Right renal pelvis (tissue), 4 donors: ENCODE measurements around the gene BNIP3. TPM values are rescaled to one million over a fixed set of nuclear protein-coding genes. Genes with fewer than 3 reads are reported as not detected.

Experiments used
- DNase-seq, 4 donors: peaks; one replicate each; pipeline ENCODE4 v3.0.0-alpha.2; 2013; ENCODE audit warnings: low read depth in 4 of 4, low spot score in 3 of 4, missing footprints in 1 of 4
- polyA plus RNA-seq, 4 donors: library from polyadenylated mRNA; unstranded; fragments of 120-200 nt; gene quantifications; one replicate each; pipeline ENCODE4 v1.2.1, GENCODE V29; 2013; ENCODE audit not compliant: insufficient read length in 4 of 4

BNIP3 gene
- polyA plus RNA-seq, 4 donors, result 73.8 to 88.3 (median 79.0) TPM

DNA sequence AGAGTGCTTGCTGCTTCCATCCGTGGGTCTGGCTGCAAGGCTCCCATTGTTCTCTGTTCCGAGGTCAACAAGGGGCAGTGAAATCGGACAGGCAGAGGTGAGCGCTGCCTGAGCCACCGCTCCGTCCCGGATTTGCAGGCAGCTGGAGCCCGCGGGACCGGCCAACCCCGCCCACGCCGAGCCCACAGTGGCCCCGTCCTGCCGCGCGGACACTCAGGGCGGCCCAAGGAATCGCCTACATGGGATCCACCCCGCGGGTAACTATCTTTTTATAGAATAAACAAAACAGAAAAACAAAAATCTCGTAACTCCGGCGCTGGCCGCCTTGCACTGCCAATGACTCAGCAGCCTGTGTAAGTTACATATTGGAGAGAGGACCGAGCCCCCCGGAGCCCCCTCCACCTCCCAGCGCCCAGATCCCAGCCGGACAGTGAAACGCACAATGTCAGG lies 1.9 kb downstream of the BNIP3 start:
- no peak for DNase-seq

DNA sequence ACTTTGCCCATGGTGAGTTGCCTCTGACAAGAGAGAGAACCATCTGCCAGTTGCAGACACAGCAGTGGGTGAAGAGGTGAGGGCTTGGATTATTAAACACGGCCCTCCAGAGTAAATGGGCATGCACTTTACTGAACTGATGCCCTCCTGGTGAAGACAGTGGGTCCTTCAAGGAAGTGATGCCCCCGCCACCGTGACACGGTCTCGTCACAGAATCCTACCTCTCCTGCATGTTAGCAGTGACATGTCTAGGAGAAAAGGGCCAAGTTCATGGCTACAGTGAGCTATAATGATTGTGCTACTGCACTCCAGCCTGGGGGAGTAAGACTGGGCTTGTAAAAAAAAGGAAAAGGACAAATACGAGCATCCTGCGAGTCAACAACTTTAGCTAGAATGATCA lies 2.4 kb downstream of the BNIP3 start:
- no peak for DNase-seq

DNA sequence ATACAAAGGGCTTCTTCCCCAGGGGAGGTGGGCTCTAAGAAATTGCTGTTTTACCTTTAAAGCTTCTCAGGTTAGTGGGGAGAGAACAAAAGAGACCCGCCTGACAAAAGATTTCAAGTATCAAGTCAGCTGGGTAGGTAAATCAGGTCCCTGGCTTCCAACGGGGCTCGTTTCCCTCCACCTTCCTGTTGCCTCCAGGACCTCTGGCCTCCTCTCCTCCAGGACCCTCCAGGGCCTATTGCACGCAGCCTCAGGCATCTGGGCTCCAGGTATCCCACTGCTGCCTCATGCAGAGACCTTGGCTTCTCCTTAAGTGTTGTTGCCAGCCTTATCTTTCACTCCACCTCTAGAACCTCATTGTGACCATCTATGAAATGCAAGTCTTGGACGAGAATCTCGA lies 2.9 kb downstream of the BNIP3 start:
- DNase-seq, result no peak

DNA sequence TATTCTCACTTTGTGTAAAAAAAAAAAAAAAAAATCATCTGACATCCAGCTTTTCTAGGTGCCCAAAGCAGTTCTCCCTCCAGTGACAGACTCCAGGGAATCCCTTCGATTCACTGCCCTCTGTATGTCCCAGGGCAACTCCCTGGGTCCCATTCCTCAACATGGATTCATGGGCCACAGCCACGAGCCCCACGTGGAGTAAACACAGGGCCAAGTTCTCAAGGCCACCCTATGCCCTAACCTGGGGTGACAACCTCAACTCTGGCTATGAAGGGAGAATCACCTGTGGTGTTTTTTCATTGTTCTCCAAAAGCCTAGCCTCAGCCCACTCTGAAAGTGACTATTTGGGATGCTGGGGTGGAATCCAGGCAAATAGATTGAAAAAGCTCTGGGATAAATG lies 3.4 kb downstream of the BNIP3 start:
- DNase-seq, result no peak

DNA sequence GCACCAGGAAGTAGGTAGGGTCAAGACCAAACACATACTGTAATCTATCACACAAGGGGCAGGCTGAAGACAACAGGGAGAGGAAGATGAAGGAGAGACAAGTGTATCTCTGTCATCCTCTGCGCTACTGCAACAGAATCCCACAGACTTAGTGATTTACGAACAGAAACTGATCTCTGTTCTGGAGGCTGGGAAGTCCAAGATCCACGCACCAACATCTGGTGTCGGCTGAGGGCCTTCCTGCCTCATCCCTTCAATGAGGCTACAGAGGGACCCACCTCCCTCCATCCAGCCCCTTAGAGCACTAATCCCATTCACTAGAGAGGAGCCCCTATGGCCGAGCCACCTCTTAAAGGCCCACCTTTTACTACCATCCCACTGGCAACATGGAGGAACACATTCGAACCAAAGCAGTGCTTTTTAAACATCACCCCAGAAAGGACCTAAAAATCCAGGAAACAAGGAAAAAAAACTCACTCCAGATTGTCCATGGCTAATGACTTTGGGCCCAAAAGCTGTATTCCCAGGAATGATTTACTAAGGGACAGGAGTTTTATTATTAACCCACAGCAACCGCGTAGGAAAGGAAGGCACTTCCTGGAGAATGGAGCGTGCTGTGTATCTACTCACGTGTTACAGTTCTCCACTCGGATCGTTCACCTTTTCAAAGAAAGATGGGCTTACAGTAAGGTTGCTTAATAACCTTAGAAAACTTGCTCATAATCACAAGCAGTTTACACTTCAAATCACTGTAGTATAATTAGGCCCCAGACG lies 4.2 kb downstream of the BNIP3 start:
- DNase-seq, result peak in 1 of 4 donors; percentile 39

DNA sequence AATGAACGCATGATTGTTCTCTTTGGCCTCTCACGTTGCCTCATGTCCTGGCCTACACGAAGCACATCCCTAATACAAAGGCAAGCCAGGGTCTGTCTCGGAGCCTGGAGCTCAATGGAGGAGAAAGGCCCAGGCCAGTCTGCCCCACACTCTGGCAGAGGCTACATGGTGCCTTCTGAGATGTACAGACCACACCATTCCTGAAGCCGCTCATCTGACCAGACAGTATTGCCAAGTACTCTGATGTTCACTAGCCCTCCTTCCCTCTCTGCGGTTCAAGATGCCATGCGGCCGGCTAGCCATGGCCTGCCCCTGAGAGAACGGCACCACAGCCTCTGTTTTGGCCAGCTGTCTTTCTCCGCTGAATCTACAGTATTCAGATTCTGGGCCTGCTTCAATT lies 5.9 kb downstream of the BNIP3 start:
- DNase-seq, result no peak

DNA sequence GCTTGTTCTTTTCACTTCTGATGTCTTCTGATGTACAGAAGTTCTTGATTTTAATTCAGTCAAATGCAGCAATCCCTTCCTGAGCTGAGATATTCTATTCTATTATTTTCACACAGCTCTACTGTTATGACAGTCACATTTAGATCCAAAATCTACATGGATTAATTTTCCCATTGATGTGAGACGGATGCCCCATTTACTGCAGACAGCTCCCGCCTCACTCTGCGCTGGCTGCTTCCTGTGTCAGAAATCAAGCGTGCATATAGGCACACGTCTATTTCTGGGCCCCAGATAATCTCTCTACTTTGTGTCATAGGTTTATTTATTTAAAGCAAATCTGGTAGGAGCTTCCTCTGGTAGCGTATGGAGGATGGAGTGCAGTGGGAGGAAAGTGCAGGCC lies 6.7 kb downstream of the BNIP3 start:
- DNase-seq, result no peak

DNA sequence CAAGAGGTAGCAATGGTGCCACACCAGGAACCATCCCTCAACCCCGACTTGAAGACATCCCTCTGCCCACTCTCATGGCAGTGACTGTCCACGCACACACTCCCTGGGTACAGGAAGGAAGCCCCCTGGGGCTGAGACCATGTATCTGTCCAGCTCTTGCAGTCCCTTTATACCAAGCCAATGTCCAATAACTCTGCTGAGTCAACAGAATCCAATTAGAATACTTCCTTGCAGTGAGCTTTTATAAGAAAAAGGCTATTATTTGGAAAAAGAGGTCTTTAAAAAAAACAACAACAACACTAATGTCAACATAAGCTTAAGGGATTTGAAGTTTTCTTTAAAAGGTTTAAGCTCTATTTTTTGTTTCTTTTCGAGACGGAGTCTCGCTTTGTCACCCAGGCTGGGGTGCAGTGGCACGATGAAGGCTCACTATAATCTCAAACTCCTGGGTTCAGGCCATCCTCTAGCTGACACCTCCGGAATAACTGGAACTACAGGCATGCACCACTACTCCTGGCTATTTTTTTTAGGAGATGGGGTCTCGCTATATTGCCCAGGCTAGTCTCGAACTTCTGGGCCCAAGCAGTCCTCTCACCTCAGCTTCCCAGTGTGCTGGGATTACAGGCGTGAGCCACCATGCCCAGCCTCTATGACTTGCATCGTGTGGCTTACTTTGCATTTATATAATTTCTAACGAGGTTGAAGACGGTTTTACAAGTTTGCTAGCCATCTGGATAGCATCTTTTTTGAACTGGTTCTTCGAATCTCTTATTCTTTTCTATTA lies 7.5 kb downstream of the BNIP3 start:
- DNase-seq, result no peak

DNA sequence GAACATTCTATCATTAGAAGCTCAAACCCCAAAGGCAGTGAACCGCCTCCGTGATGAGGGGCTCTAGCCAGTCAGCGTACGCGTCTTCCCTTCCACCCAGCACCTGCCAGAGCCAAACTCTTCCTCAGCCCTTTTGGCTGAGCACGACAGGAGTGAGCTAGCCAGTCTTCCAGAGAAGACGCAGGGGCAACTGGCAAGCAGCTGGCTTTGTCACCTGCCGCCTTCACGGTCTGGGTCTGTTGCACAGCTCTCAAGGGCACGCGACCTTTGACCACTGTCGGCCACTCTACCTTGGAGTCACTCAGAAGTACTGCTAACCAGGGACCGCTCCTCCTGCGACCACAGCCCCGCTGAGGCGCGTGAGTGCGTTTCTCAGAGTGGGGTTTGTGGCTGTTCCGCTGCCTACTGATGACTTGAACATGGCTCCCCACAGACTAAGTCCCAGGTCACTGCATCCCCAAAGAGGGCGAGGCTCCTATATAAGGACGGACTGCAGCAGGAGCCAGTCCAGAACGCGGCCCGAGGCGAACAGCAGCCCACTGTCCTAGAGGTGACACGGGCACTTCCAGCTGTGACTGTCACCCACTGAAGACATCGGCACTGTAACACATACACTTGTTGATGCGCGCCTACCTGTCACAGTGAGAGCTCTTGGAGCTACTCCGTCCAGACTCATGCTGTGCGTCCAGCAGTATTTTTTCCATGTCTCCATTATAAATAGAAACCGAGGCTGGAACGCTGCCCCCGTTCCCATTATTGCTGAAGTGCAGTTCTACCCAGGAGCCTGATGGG lies 8.4 kb downstream of the BNIP3 start:
- DNase-seq, result no peak

DNA sequence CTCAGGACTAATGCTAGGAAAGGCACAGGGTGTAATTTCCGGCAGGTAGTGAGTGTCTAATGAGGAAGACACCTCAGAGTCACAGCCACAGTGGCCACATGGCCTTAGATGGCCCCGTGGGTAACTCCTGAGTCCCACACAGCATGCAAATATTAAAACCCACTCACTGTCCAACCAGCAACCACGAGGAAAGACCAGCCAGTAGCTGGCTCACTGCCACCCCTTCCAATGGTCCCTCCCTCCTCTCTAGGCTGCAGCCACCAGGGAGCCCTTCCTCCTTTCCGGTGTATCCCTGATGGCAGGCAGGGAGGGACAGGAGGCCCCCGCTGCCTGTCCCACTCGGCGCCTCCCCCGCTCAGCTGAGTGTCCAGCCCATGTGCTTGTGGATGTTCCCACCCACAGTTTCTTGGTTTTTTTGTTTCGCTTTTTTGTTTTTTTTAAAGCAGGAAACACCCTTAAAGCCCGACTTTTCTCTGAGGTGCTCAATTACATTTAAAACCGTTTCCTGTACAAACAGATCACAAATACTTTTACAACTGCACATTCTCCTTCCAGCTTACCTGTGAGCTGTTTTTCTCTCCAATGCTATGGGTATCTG lies 9.2 kb downstream of the BNIP3 start:
- peak in 1 of 4 donors; percentile 42 for DNase-seq

DNA sequence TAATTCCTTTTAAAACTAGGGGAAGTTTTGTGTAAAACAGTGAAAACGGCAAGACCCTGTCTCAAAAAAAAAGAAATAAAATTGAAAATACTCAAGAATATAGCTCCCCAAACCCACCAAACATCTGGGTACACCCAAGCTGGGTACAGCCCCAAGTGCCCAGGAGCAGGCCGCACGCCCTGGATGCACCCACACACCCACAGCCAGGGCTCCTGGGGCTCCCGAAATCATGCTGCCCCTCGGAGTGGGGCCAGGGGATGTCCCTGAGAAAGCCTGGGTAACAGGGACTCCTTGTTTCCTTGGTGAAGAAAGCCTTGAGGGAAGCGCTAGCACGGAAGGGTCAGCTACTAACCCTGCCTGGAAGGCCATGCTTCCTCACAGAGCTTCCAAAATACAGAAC lies 10.1 kb downstream of the BNIP3 start:
- DNase-seq, result no peak

DNA sequence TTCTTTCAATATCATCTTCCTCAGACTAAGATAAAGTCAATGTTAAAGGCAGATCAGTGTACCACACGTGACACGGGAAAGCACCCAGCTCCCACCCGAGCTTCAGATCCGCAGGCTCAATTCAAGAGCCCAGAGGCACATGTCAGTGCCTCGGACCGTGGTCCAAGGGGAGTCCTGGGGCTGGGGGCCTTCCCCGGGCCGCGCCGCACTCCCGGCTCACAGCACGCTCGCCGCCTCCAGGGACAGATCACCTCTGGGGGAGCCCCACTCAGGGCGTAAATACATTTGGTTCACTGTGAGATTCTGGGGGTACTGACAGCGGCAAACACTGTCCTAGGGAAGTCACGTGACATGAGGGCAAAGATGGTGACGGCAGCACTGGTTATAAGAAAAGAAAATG lies 10.8 kb downstream of the BNIP3 start:
- no peak for DNase-seq

DNA sequence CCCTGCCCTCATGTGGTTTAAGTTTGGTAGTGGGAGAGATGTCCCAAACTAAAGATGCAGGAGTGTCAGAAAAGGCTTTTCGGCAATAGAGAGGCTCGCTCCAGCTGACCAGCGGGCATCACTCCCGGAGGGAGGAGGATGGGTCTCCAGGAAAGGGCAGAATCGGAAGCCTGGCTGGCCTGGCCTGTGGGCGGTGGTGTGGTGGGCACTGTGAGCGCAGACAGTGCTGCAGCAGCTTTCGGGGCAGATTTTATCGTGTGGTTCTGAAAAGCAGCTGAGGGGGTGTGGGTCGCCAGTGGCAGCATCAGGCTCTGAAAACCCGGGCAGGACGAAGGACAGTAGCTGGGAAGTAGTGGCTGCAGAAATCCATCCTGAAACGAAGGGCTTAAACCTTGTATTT lies 12.8 kb downstream of the BNIP3 start:
- no peak for DNase-seq

DNA sequence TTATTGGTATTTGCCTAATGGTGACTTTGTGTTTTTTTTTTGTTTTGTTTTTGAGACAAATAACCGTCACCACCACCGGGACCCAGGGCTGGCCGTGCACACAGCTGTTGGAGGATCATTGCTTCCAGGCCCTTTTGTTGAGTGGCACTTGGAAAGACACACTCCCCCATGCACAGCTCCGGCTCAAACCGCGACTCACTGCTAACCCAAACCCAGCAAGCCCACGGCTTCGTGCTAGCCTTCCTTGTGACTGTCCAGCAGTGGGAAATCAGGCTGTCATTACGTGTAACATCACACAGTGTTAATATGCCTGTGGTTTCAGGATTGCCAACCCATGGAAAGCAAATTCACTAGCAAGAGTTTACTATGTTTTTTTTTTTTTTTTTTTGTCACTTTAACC lies 17.4 kb downstream of the BNIP3 start:
- DNase-seq, result no peak

DNA sequence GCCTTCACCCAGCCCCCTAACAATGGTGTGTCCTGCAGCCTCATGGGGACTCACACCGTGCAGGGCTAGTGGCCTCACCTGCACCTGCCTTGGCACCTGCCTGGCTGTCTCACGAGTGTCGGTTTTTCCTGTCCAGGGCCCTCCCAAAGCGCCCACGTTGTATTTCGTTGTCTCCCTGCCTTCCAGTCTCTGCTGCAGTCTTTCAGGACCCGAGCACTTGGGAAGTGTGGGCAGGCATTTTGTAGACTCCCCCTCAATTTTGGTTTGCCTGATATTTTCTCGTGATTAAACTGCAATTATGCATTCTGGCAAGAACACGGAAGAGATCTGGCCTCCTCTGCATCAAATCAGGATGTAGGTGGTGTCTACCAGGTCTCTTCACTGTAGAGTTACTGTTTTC lies 17.9 kb downstream of the BNIP3 start:
- DNase-seq, result no peak

DNA sequence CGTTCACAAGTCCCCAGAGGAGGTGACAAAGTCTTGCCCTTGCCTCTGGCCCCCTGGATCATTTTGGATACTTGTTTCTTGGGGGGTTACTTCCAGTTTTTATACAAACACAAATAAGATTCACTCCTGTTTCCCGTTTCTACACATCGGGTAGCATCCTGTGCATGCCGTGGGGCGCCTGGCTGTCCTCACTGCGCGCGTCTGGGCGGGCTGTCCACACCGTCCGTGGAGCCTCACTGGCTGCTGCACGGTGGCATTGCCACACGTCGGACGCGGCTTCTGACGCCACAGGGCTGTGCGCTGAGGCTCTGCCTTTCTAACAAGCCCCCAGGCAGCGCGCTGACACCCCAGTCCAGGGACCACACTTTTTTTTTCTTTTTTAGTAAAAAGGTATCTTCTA lies 18.4 kb downstream of the BNIP3 start:
- no peak for DNase-seq

DNA sequence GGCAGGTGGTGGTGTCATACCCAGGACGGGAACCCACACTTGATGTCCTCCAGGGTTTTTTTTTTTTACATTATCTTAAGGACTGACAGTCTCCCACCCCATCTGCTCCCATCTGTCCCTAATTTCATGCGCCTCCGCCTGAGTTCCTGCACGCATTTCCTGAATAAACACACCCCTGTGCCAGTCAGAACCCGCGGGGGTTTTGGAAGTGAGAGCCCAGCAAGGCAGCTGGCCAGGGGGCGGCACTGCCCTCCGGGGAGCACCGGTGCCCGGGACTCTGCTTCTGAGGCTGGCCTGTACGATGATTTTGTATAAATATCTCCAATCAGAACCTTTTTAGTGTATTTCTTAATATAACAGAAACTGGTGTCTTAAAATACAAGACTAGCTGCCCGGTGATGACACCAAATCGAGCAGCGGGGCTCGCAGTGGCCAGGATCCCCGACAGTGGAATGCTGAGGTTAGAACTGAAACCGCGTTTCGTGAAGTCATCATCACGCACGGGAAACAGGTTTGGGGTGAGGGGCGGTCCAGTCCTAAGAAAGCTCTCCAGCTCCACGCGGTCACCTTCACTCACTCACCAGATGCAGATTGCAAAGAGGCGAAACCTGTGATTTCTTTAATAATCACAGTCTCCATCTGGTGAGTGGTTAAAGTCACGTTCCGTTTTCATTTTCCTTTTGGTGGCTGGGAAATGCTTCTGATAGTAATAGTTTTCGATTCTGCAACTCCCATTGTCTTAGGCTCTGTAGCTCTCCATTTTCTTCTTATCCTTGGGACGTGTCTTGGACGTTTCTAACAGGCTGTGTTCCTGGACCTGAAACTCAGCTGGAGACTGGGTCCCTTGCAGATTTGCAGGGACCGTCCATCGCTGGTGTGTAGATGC lies 19.7 kb downstream of the BNIP3 start:
- DNase-seq, result no peak

DNA sequence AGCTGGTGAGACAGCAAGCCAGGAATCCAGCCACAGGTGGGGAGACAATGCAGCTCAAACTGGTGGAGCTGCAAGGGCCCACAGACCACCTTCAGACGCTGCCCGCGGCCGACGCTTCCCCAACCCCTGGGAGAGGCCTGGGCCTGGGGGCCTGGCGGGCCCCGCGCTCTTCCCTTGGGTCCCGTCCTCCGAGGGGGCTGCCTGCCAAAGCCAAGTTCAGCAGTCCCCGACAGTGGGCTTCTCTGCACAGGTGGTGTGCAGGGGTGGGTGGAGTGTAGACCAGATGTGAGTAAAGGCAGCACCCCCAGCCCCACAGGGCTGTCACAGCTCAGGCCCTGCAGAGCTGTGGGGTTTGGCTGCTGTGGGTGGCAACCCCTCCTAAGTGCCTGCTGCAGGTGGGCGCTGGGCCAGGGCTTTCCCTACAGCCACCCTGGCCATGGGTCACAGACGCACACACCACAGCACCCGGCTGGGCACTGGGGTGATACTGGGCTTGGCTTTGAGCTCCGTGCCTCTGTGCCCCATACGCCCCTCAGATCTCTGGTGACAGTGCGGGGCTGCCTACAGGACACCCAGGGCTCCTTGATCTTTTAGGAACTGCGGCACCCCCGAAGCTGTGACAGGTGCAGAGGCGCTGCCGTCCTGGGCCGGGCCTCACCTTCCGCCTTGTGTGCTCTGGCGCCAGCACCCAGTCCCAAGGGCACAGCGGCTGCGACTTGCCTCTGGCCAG lies 20.5 kb downstream of the BNIP3 start:
- no peak for DNase-seq

DNA sequence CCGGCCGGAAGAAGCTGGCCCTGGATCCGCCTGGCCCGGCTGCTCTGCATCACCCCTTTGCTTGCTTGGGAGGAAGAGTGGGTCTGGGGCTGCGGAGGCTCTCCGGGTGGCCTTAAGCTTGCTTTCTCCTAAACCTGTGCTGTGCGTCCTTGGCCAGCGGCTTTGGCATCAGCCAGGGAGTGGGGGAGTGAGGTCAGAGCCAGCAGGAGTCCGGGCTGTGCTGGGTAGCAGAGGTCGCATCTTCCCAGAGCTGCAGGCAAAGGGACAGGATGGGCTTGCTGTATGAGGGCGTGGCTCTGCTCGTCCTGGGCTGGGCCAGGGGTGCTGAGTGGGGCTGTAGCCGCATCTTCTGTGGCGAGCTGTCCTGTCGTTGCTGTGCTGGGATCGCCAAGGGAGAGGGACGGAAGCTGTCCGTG lies 21.1 kb downstream of the BNIP3 start:
- no peak for DNase-seq
